K562 (cell line): ENCODE results near the gene CRABP2. TPM values are rescaled to one million over a fixed set of nuclear protein-coding genes. Genes with fewer than 3 reads are reported as not detected.
A peak's percentile ranks its signal among the peaks of the same experiment; 100 is the strongest.

ENCODE experiments used
- BCOR ChIP-seq: fragments of 450-650 bp; IDR thresholded peaks from 2 replicates; pipeline ENCODE4 v1.6.1; 2016
- CBFB ChIP-seq: sonication (generic); formaldehyde crosslinking; IDR thresholded peaks from 2 replicates; pipeline ENCODE4 v1.4.0; 2020; ENCODE audit warnings: mild to moderate bottlenecking, missing genetic modification reagents
- DNMT1 ChIP-seq: fragments of 450-650 bp; IDR thresholded peaks from 2 replicates; pipeline ENCODE4 v1.6.1; 2016; ENCODE audit warnings: antibody characterized with exemption, mild to moderate bottlenecking
- KAT7 ChIP-seq: sonication (generic); formaldehyde crosslinking; IDR thresholded peaks from 2 replicates; pipeline ENCODE4 v1.8.0; 2022; ENCODE audit warnings: missing genetic modification reagents, mild to moderate bottlenecking, borderline replicate concordance
- MAFF ChIP-seq: IDR thresholded peaks from 2 replicates; pipeline ENCODE4 v1.6.1; 2012; ENCODE audit warnings: low read length, improper control_type of control experiment
- MEF2A ChIP-seq: IDR thresholded peaks from 2 replicates; pipeline ENCODE4 v1.6.1; 2011; ENCODE audit warnings: low read depth, mild to moderate bottlenecking, low read length, moderate library complexity; ENCODE audit not compliant: control insufficient read depth
- NR4A1 ChIP-seq, 2 experiments: fragments of 250-450 bp in 1 of 2; fragments of 450-650 bp in 1 of 2; sonication (Bioruptor Pico) in 1 of 2; IDR thresholded peaks; 2 replicates each; pipeline versions ENCODE4 v1.4.0 to v1.6.1; 2016 to 2020; ENCODE audit warnings: mild to moderate bottlenecking in 2 of 2, missing compliant biosample characterization in 1 of 2, missing genetic modification characterization in 1 of 2, moderate library complexity in 1 of 2
- PATZ1 ChIP-seq: fragments of 250-450 bp; sonication (Bioruptor Pico); IDR thresholded peaks from 2 replicates; pipeline ENCODE4 v1.5.0; 2020; ENCODE audit warnings: mild to moderate bottlenecking, borderline replicate concordance
- PHF8 ChIP-seq: fragments of 200-600 bp; sonication (generic); IDR thresholded peaks from 2 replicates; pipeline ENCODE4 v1.6.1; 2012; ENCODE audit warnings: mixed run types, mild to moderate bottlenecking, inconsistent platforms, low read length, moderate library complexity, borderline replicate concordance
- SOX6 ChIP-seq: fragments of 450-650 bp; IDR thresholded peaks from 2 replicates; pipeline ENCODE4 v1.6.1; 2014; ENCODE audit warnings: mild to moderate bottlenecking
- SP2 ChIP-seq: IDR thresholded peaks from 2 replicates; pipeline ENCODE4 v1.6.1; 2011; ENCODE audit warnings: mild to moderate bottlenecking, low read depth, low read length, moderate library complexity; ENCODE audit not compliant: poor library complexity, severe bottlenecking; ENCODE audit errors: extremely low read depth
- TOE1 ChIP-seq, 2 experiments: fragments of 450-650 bp in 1 of 2; sonication (generic) in 1 of 2; formaldehyde crosslinking in 1 of 2; IDR thresholded peaks; 2 replicates each; pipeline versions ENCODE4 v1.7.1 to v1.8.0; 2016 to 2022; ENCODE audit warnings: borderline replicate concordance in 2 of 2, mild to moderate bottlenecking in 2 of 2, antibody characterized with exemption in 1 of 2, inconsistent platforms in 1 of 2, low read depth in 1 of 2, missing genetic modification reagents in 1 of 2, moderate library complexity in 1 of 2
- TRIM28 ChIP-seq: fragments of 450-650 bp; IDR thresholded peaks from 2 replicates; pipeline ENCODE4 v1.6.1; 2017
- polyA plus RNA-seq, 8 experiments: library from polyadenylated mRNA; depleted of rRNA in 4 of 8; stranded (reverse) in 5 of 8; unstranded in 3 of 8; fragments of >200 nt; fragmentation: Nextera tagmentation in 2 of 8; fragmentation: Illumina TruSeq in 1 of 8; extraction: Ambion mirVana in 2 of 8; extraction: Trizol in 1 of 8; gene quantifications; 2 replicates each; pipeline versions ENCODE4 v1.2.1 to v1.2.3, GENCODE V29; 2011 to 2014; ENCODE audit warnings: inconsistent platforms in 1 of 8, missing spikeins in 1 of 8
- total RNA-seq, 7 experiments: library from RNA; depleted of rRNA in 6 of 7; stranded (reverse); fragments of >200 nt in 6 of 7; fragmentation: Illumina TruSeq in 2 of 7; extraction: Trizol in 2 of 7; gene quantifications; 2 replicates each; pipeline versions ENCODE4 v1.2.1 to v1.2.3, GENCODE V29; 2011 to 2021; ENCODE audit warnings: low replicate concordance in 1 of 7
- TF ChIP-seq, protein P1 (sequence below): fragments of 450-650 bp; IDR thresholded peaks from 2 replicates; pipeline ENCODE4 v1.6.1; 2016; ENCODE audit warnings: mild to moderate bottlenecking
- TF ChIP-seq, protein P2 (sequence below): IDR thresholded peaks from 3 replicates; pipeline ENCODE4 v1.6.1; 2011; ENCODE audit warnings: borderline replicate concordance, mild to moderate bottlenecking; ENCODE audit not compliant: insufficient read length, insufficient read depth
- TF ChIP-seq, protein P3 (sequence below): fragments of 450-650 bp; IDR thresholded peaks from 2 replicates; pipeline ENCODE4 v1.6.1; 2017; ENCODE audit warnings: antibody characterized with exemption, mild to moderate bottlenecking

The CRABP2 gene
- total and polyA plus RNA-seq, 9 of the 15 experiments (the other 6 are each of a cell fraction or from before 2014, with no cell fraction given) = 0.30 to 2.5 (median 0.82) TPM

DNA sequence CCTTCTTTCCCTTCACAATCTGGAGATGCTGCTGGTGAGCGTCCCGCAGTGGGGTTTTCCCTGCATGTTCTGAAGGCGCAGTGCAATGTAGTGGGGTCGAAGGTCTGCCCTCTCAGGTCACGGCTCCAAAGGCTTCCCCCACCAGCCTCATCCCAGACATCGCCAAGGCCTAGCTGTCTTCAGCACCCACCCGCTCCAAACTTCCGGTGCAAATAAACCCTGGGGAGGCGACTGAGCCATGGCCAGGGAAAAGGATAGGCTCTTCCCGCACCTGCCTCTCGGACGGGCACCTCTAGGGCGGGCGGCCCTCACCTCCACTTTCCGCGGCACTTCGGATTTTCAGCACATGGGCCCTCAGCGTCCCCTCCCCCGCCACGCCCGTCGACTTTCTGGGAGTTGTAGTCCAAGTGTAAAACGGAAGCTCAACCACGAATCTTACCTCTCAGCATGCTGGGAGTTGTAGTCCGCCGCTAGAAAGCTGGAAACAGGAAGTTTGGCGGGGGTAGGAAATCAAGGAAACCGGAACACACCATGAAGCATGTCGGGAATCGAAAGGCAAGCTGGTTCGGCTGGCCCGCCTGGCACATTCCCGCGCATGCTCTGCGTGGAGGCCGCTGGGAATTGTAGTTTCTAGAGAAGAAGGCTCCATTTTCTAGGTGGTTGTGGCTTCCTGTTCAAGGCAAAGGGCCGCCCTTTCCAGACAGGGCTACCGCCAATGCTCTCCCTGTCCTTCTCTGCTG is 35.5 kb upstream of the CRABP2 start, which contains the start of gene MRPL24 (continued):
- TF ChIP-seq, protein P1, sequence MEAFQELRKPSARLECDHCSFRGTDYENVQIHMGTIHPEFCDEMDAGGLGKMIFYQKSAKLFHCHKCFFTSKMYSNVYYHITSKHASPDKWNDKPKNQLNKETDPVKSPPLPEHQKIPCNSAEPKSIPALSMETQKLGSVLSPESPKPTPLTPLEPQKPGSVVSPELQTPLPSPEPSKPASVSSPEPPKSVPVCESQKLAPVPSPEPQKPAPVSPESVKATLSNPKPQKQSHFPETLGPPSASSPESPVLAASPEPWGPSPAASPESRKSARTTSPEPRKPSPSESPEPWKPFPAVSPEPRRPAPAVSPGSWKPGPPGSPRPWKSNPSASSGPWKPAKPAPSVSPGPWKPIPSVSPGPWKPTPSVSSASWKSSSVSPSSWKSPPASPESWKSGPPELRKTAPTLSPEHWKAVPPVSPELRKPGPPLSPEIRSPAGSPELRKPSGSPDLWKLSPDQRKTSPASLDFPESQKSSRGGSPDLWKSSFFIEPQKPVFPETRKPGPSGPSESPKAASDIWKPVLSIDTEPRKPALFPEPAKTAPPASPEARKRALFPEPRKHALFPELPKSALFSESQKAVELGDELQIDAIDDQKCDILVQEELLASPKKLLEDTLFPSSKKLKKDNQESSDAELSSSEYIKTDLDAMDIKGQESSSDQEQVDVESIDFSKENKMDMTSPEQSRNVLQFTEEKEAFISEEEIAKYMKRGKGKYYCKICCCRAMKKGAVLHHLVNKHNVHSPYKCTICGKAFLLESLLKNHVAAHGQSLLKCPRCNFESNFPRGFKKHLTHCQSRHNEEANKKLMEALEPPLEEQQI = no peak
- TF ChIP-seq CBFB (CRISPR knock-in tag) (no peak), KAT7 (peak; percentile 94; the same call in 1 of the 2 replicates), MAFF (no peak), PATZ1 (CRISPR knock-in tag) (no peak), NR4A1 (CRISPR knock-in tag; IDR thresholded peaks at IDR 0.05) (no peak), NR4A1 (tag; IDR thresholded peaks at IDR 0.05) (no peak; the same call in 1 of the 2 replicates), PHF8 (peak; percentile 87; the same call in 1 of the 2 replicates), SP2 (no peak), SOX6 (0 out of 2 replicates have a peak, but pooled peaks have one; percentile 18), BCOR (no peak), TOE1 (IDR thresholded peaks at IDR 0.05; ENCODE audit: borderline replicate concordance) (peak; percentile 67), TOE1 (CRISPR knock-in tag; IDR thresholded peaks at IDR 0.05; ENCODE audit: borderline replicate concordance, low read depth) (no peak), MEF2A (no peak), TRIM28 (peak; percentile 17; the same call in 1 of the 2 replicates), DNMT1 (0 out of 2 replicates have a peak, but pooled peaks have one; percentile 37)
- TF ChIP-seq, protein P2, sequence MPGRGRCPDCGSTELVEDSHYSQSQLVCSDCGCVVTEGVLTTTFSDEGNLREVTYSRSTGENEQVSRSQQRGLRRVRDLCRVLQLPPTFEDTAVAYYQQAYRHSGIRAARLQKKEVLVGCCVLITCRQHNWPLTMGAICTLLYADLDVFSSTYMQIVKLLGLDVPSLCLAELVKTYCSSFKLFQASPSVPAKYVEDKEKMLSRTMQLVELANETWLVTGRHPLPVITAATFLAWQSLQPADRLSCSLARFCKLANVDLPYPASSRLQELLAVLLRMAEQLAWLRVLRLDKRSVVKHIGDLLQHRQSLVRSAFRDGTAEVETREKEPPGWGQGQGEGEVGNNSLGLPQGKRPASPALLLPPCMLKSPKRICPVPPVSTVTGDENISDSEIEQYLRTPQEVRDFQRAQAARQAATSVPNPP = no peak
- TF ChIP-seq, protein P3, sequence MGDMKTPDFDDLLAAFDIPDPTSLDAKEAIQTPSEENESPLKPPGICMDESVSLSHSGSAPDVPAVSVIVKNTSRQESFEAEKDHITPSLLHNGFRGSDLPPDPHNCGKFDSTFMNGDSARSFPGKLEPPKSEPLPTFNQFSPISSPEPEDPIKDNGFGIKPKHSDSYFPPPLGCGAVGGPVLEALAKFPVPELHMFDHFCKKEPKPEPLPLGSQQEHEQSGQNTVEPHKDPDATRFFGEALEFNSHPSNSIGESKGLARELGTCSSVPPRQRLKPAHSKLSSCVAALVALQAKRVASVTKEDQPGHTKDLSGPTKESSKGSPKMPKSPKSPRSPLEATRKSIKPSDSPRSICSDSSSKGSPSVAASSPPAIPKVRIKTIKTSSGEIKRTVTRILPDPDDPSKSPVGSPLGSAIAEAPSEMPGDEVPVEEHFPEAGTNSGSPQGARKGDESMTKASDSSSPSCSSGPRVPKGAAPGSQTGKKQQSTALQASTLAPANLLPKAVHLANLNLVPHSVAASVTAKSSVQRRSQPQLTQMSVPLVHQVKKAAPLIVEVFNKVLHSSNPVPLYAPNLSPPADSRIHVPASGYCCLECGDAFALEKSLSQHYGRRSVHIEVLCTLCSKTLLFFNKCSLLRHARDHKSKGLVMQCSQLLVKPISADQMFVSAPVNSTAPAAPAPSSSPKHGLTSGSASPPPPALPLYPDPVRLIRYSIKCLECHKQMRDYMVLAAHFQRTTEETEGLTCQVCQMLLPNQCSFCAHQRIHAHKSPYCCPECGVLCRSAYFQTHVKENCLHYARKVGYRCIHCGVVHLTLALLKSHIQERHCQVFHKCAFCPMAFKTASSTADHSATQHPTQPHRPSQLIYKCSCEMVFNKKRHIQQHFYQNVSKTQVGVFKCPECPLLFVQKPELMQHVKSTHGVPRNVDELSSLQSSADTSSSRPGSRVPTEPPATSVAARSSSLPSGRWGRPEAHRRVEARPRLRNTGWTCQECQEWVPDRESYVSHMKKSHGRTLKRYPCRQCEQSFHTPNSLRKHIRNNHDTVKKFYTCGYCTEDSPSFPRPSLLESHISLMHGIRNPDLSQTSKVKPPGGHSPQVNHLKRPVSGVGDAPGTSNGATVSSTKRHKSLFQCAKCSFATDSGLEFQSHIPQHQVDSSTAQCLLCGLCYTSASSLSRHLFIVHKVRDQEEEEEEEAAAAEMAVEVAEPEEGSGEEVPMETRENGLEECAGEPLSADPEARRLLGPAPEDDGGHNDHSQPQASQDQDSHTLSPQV = peak; percentile 83
